ENCODE data around the gene TNRC18.
"Not testable (repeated sequence)": the region's sequence is repeated elsewhere in the genome, so short reads cannot be mapped to it uniquely, and the experiment has no call there.

Gene TNRC18, protein sequence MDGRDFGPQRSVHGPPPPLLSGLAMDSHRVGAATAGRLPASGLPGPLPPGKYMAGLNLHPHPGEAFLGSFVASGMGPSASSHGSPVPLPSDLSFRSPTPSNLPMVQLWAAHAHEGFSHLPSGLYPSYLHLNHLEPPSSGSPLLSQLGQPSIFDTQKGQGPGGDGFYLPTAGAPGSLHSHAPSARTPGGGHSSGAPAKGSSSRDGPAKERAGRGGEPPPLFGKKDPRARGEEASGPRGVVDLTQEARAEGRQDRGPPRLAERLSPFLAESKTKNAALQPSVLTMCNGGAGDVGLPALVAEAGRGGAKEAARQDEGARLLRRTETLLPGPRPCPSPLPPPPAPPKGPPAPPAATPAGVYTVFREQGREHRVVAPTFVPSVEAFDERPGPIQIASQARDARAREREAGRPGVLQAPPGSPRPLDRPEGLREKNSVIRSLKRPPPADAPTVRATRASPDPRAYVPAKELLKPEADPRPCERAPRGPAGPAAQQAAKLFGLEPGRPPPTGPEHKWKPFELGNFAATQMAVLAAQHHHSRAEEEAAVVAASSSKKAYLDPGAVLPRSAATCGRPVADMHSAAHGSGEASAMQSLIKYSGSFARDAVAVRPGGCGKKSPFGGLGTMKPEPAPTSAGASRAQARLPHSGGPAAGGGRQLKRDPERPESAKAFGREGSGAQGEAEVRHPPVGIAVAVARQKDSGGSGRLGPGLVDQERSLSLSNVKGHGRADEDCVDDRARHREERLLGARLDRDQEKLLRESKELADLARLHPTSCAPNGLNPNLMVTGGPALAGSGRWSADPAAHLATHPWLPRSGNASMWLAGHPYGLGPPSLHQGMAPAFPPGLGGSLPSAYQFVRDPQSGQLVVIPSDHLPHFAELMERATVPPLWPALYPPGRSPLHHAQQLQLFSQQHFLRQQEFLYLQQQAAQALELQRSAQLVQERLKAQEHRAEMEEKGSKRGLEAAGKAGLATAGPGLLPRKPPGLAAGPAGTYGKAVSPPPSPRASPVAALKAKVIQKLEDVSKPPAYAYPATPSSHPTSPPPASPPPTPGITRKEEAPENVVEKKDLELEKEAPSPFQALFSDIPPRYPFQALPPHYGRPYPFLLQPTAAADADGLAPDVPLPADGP (N-terminal part only)

DNA sequence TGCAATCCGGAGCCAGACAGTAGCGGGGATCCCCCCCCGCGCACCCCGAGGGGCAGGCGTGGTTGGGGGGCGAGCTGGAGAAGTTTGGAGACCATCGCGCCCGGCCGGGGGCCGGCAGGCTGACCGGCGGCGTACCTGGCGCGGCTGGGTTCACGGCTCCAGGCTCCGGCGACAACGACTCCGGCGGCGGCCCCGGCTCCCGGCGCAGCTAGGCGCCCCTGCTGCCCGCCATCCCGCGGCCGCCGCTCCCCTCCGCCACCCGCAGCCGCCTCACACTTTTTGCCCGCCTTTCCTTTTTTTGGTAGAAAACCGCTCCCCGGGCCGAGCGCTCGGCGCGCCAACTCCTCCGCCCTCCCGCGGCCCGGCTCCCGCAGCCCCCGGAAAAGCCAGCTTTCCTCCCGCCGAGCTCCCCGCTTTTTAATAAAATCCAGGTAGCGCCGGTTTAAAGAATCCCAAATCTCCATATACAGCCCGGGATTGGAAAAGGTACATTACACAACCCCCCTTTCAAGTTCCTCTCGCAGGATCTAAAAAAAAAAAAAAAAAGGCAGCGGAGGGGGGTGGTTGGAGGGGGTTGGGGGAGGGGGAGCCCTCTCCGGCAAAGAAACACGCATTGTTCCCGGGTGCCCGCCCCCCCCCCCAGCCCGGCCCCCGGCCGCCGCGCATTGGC, at the start of gene TNRC18:
Gene TNRC18 (minus strand): TSS at position 529 of the 670 bp plus-strand sequence. CDS start 2,588 bp downstream, outside the sequence.
- in situ Hi-C loops (cut with MboI; ENCODE audit: low pct_unique_long_range_greater_than_20kb, low sequenced_read_pairs, unreplicated experiment): no loop called here
- TF ChIP-seq, protein P1, sequence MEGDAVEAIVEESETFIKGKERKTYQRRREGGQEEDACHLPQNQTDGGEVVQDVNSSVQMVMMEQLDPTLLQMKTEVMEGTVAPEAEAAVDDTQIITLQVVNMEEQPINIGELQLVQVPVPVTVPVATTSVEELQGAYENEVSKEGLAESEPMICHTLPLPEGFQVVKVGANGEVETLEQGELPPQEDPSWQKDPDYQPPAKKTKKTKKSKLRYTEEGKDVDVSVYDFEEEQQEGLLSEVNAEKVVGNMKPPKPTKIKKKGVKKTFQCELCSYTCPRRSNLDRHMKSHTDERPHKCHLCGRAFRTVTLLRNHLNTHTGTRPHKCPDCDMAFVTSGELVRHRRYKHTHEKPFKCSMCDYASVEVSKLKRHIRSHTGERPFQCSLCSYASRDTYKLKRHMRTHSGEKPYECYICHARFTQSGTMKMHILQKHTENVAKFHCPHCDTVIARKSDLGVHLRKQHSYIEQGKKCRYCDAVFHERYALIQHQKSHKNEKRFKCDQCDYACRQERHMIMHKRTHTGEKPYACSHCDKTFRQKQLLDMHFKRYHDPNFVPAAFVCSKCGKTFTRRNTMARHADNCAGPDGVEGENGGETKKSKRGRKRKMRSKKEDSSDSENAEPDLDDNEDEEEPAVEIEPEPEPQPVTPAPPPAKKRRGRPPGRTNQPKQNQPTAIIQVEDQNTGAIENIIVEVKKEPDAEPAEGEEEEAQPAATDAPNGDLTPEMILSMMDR (IDR thresholded peaks at IDR 0.05; ENCODE audit: extremely low read depth, insufficient read depth, missing control alignments): no peak
- DNase-seq (ENCODE audit: low spot score): peak; percentile 86

DNA sequence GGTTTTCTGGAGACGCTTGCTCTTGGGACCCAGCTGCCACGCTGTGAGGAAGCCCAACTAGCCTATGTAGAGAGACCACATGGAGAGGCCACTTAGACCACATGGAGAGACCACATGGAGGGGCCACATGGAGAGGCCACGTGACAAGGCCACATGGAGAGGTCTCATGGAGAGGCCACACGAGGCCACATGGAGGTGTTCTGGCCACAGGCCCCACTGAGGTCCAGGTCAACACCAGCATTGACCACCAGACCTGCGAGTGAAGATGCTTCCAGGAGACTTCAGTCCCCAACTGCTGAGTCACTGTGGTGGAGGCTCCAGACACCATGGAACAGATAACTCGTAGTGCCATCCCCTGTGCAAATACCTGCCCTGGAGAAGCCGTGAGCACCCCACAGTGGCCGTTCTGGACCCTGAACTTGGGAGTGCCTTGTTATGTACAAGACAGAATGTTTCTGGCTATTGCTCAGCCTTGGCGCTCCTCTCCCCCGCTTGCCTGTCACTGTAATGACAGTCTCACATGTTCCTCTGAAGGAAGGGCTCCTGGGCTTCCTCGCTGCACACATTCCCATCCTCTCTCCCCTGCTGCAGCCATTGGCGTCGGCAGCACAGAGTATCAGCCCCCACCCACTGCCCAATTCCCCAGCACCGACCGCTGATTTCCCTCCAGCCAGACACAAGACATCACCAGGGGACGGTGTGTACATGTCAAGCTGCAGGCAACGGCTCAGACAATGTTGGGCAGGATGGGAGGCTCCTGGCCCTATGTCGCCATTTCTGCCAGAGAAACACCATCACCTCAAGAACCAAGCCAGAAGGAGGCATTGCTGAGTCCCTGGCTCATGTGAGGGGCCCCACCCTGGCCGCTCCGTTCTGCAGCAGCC, 49.0 kb upstream of the TNRC18 start:
- TF ChIP-seq, protein P1 (IDR thresholded peaks at IDR 0.05; ENCODE audit: extremely low read depth, insufficient read depth, missing control alignments): no peak
- in situ Hi-C loops (cut with MboI; ENCODE audit: low pct_unique_long_range_greater_than_20kb, low sequenced_read_pairs, unreplicated experiment): no loop called here
- DNase-seq (ENCODE audit: low spot score): no peak

DNA sequence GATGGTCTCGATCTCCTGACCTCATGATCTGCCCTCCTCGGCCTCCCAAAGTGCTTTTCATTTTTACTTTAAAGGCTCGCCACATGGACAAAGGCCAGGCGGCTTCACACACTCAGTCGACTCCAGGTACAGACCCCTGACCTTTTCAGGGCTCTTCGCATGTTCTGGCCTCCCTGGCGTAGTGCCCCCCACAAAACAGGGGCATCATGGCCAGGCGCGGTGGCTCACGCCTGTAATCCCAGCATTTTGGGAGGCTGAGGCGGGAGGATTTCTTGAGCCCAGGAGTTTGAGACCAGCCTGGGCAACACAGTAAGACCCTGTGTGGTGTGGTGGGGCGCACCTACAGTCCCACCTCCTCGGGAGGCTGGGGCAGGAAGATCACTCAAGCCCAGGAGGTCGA, 48.0 kb upstream of the TNRC18 start:
- DNase-seq (ENCODE audit: low spot score); in situ Hi-C loops (cut with MboI; ENCODE audit: low pct_unique_long_range_greater_than_20kb, low sequenced_read_pairs, unreplicated experiment): not testable (repeated sequence)

DNA sequence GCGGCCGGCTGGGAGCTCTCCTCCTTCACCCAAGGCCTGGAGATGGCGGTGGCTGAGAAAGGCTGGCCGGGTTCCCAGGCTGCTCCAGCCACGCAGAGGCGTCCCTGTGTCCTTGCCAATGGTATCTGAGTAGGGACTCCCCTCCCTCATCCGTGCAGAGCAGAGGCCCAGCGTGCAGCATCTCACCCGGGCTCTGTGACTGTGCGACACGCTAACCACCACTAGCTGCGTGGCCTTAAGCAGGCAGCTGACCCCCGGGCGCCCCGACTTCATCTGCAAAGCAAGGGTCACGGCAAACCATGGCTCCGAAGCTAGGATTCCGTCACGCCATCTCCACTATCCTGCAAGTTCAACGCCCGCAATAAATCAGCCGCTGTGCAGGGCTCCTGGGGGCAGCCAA, 47.2 kb upstream of the TNRC18 start:
- DNase-seq (ENCODE audit: low spot score): no peak
- TF ChIP-seq, protein P1 (IDR thresholded peaks at IDR 0.05; ENCODE audit: extremely low read depth, insufficient read depth, missing control alignments): no peak
- in situ Hi-C loops (cut with MboI; ENCODE audit: low pct_unique_long_range_greater_than_20kb, low sequenced_read_pairs, unreplicated experiment): no loop called here

DNA sequence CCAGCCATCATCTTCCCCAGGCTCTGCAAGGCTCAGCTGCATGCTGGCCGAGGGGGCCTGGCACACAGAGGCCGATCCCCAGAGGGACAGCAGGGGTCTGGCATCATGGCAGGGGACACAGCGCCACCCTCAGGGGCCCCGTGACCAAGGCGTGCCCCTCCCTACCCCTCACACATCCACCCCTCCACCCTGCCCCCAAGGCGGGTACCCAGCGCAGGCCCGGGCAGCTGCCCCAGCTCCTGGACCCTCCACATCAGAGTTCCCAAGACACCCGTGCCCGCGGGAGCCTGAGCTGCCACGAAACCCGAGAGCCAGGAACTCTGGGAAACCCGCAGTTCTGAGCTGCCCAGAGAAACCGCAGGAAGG, 46.5 kb upstream of the TNRC18 start:
- in situ Hi-C loops (cut with MboI; ENCODE audit: low pct_unique_long_range_greater_than_20kb, low sequenced_read_pairs, unreplicated experiment): no loop called here
- TF ChIP-seq, protein P1 (IDR thresholded peaks at IDR 0.05; ENCODE audit: extremely low read depth, insufficient read depth, missing control alignments): no peak
- DNase-seq (ENCODE audit: low spot score): no peak

DNA sequence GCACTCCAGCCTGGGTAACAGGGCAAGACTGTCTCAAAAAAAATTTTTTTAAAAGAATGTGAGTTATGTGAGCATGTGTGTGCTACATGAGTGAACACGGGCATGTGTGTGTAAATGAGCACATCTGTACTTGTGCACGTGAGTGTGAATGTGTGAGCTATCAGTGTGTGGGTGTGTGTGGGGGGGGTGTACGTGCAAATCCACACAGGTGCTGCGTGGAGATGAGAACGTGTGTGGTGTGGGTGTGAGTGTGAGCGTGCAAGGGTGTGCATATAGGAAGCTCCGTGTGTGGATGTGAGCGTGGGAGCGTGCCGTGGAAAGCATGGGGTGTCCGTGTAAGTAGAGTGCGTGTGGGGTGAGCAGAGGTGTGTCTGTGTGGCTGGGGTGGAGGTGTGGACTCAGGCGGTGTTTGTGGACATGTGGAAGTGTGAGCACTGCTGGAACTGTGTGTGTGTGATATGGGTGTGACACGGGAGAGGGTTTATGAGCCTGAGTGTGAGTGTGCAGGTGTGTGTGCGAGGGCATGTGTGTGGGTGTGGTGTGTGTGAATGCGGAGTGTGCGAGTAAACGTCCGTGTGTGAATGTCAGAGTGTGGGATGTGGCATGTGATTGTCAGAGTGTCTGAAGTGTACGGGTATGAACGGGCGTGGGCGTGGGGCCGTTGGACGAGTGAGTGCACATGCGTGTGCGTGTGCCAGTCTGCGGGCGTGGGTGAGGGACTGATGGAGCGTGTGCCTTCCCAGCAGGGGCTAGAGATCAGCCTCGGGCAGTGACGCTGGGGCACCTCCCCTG, 45.9 kb upstream of the TNRC18 start:
- DNase-seq (ENCODE audit: low spot score): no peak
- TF ChIP-seq, protein P1 (IDR thresholded peaks at IDR 0.05; ENCODE audit: extremely low read depth, insufficient read depth, missing control alignments): no peak
- in situ Hi-C loops (cut with MboI; ENCODE audit: low pct_unique_long_range_greater_than_20kb, low sequenced_read_pairs, unreplicated experiment): no loop called here

All from GM13977 (cell line).